LHCN-M2 (cell line): ENCODE measurements around the gene GLT8D1. TPM values are rescaled to one million over a fixed set of nuclear protein-coding genes. Genes with fewer than 3 reads are reported as not detected.
A peak's percentile ranks its signal among the peaks of the same experiment; 100 is the strongest.

Experiments
- DNase-seq: peaks from one replicate; pipeline ENCODE4 v3.0.0-alpha.2; 2012; ENCODE audit warnings: low read depth
- total RNA-seq: library from RNA; depleted of rRNA; stranded (reverse); fragments of >200 nt; gene quantifications from 2 replicates; pipeline ENCODE4 v1.2.3, GENCODE V29; 2014

The GLT8D1 gene
- total RNA-seq, 1 experiment from 2014 or later: 85.2 TPM

- DNase-seq: no peak
Measured at GRCh38 chr3:52712291-52713212, 7.0 kb upstream of the GLT8D1 start.

DNA sequence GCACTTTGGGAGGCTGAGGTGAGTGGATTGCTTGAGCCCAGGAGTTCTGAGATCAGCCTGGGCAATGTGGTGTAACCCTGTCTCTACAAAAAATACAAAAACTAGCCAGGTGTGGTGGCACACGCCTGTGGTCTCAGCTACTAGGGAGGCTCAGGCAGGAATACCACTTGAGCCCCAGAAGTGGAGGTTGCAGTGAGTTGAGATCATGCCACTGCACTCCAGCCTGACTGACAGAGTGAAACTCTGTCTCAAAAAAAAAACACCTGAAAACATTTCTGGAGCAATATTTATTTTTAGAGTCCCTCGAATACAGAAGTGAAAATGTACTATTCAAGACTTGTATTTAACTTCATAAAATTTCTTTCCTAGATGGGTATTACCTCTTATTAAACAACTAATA is 4.9 kb upstream of the GLT8D1 start:
- DNase-seq: no peak

- no peak for DNase-seq
Measured at GRCh38 chr3:52707585-52707984, 2.0 kb upstream of the GLT8D1 start.

DNA sequence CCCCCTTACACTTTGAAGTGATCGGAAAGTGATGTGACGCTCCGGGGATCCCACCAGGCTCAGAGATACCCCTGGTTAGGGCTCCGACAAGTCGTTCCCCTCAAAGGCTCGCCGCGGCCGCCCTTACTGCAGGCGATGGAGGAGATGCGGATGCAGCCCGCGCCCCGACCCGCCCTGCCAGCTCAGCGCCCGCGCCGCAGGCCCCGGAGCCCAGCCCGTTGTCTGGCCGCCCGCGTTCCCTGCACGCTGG is 228 bp downstream of the GLT8D1 start:
- DNase-seq: no peak

- DNase-seq: peak; percentile 45
Measured at GRCh38 chr3:52704611-52705437, 767 bp downstream of the GLT8D1 start.

GRCh38 chr3:52703341-52703740 is 2.2 kb downstream of the GLT8D1 start:
- no peak for DNase-seq

DNA sequence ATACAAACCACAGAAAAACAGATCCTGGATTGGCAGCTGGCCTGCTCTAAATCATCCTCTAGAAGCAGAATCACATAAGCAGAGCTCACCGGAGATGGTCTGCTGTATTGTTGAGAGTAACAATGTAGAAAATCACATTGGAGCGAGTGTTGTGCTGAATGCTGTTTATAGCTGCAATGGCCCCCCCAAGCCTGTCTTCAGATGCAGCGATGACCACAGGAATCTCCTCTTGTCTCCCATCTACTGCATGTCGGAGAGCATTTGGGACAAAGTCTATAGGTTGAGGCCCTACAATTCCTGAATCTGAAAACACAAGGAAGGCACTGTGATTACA is 8.0 kb downstream of the GLT8D1 start:
- no peak for DNase-seq

GRCh38 chr3:52696830-52697631 is 8.6 kb downstream of the GLT8D1 start:
- DNase-seq: peak; percentile 64

DNA sequence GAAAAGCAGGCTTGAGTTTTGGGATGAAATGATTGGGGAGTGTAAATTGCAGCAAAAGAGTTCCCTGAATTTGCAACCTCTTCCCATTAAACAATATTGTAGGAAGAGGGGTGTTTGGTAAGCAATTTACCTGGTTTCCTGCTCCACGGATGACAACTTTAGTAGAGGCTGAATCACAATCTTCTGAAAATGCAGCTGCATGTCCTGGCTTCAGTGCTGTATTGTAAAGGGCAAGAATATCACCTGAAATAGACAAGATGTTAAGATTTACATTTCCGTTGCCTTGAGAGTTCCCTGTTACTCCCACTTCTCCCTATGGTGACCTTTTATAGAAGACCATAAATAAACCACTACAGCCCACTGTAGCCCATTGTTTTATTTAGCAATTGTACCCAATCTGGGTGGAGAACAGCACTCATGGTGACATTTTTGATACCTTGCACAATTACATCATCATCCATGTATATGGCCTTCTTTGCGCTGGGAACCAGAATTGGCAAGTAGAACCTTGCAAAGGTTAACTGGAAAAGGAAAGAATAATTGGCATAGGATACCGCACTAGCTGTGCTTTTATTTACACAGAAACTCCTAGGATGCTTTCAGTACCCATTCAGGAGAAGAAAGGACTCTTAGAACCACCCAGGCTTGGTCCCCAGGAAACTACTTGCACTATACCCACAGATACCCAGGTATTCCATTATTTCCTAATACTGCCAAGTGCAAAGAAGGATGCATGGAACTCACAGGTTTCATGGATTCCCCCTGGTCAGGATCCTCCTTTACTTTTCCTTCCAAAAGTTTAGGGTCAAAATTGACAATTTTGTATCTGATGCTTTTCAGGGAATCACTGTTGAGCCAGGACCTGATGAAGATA is 9.6 kb downstream of the GLT8D1 start:
- DNase-seq: no peak

GRCh38 chr3:52694528-52695189 is 10.9 kb downstream of the GLT8D1 start:
- no peak for DNase-seq

DNA sequence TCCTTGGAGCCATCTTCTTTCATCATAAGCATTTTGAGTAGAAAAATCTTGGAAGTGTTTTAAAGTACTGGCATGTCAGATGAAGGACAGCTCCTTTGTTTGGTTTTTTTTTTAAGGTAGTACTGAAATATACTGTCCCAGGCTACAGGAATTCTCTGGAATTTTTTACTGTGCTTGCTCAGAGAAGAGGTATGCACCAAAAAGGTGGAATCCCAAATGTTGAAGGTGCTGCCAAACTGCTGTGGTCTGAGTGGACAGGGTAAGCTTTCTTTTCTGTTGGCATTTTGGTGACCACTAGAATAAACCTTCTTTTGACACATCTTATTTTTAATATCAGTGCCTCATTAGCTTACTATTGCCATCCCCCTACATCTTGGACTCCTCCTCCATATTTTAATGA is 12.5 kb downstream of the GLT8D1 start:
- no peak for DNase-seq

DNA sequence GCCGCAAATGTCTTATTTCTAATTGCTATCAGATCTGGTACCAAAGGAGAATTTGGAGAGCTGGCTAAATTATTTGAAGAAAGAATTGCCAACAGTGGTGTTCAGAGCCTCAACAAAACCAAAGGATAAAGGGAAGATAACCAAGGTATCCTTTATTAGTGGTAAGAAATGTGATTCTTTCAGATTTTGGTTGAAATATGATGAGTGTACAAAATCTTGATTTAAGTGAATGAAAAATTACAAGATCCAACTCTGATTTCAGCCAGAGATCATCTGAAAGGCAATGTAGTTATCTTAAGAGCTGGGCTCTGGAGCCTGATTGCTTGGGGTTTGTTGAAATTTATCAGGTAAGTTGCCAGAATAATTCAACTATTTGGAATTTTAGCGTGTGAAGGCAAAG is 15.0 kb downstream of the GLT8D1 start:
- DNase-seq: no peak

- no peak for DNase-seq
Measured at GRCh38 chr3:52689151-52689550, 16.4 kb downstream of the GLT8D1 start.

- no peak for DNase-seq
Measured at GRCh38 chr3:52688266-52688665, 17.3 kb downstream of the GLT8D1 start.

DNA sequence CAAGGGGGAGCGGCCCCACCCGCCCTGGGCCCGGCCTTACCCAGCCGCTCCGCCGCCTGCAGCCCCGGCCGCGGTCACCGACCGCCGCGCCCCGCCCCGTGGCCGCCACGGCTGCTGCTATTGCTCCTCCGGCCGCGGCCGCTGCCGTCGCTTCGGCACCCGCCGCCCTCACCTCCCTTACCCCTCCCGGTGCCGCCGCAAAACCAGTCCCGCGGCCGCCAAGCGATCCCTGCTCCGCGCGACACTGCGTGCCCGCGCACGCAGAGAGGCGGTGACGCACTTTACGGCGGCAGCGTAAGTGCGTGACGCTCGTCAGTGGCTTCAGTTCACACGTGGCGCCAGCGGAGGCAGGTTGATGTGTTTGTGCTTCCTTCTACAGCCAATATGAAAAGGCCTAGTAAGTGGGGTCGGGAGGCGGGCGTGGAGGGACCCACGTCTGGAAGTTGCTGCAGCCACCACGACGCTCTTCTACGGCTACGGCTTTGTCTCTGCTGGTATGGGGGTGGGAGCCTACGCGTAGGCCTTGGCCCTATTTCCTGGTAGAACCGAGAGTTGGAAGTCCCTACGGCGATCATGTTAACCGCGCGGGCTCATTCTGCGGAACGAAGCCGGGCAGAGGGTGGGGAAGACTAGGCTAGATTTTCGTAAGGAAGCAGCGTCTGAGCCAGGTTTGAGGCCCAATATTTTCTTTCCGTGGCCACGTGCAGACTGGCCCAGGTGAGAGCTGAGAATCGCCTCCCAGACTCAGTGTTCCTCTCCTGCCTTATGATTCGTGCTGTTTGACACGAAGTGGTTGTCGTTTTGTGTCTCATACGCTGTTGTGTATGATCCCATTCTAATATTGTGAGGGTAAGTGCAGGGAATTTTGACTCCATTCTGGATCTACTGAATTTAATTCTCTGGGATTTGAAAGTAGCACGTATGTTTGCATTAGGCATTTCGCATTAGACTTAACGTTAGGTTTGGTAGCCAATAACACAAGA is 19.6 kb downstream of the GLT8D1 start, which contains the start of the genes GNL3 and PBRM1:
TSS of gene GNL3 (plus strand) at position 324 of the 983 bp plus-strand sequence. CDS start at position 385, 61 bp downstream.
TSS of gene PBRM1 (minus strand) at position 205 of the 983 bp plus-strand sequence.
- DNase-seq: peak; percentile 94

DNA sequence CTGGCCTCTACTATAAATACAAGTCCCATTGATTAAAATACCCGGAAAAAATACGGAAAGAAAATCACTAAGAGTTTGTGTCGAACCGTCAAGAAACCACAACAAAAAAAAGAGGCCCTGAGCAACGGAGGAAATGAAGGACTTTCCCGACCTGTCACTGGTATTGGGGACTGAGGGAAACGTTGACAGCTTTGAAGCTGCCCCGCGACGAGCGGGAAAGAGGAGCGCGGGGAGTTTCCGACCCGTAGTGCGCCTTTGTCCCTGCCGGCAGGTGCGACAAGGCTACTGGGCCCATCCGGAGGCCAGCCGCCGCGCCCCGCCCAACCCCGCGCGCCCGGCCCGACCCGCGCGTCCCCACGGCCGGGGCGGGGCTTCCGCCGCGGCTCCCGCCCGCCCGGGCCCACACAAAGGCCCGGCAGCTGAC is 20.3 kb downstream of the GLT8D1 start:
- DNase-seq: peak; percentile 66

GRCh38 chr3:52684184-52684583 is 21.4 kb downstream of the GLT8D1 start:
- DNase-seq: no peak

GRCh38 chr3:52683611-52684010 is 22.0 kb downstream of the GLT8D1 start:
- DNase-seq: no peak

DNA sequence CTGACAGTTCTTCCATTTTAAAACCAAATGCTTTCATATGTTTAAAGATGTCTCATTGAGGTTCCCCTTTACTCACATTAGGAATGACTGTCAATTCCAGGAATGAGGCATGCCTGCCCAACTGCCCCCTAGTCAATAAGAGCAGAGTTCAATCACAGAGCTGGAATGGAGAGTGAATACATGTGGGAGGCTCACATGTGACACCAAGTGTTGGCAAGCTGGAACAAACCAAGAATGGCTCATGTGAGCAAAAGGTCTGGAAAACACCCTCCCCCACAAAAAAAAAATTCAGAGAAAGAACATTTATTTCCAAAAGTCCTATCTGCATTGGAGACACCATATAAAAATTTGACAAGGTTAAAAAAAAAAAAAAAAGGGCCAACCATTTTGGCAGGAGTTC is 23.6 kb downstream of the GLT8D1 start:
- DNase-seq: peak; percentile 83
